Right lobe of liver (tissue), 6 donors: ENCODE results near the gene ADCY1. TPM values are rescaled to one million over a fixed set of nuclear protein-coding genes. Genes with fewer than 3 reads are reported as not detected.

ENCODE experiments used
- ATAC-seq, 4 donors: fragments of 200-7000 bp; cut with Tn5 transposase; one replicate each; pipeline ENCODE4 v1.9.1; 2020; ENCODE audit warnings: mild to moderate bottlenecking in 4 of 4, moderate library complexity in 4 of 4
- DNase-seq, 3 donors: peaks; one replicate each; pipeline ENCODE4 v3.0.0-alpha.2; 2020
- H3K27ac ChIP-seq, 3 donors: fragments of 200-600 bp; one replicate each; pipeline ENCODE4 v1.8.0; 2022
- H3K27me3 ChIP-seq, 2 donors: fragments of 200-600 bp; one replicate each; pipeline ENCODE4 v1.8.0; 2022
- H3K36me3 ChIP-seq, 4 donors: fragments of 200-600 bp; sonication (generic) in 1 of 4; one replicate each; pipeline versions ENCODE4 v1.5.1 to v1.8.0; 2017 to 2022; ENCODE audit warnings: control low read depth in 1 of 4
- H3K4me1 ChIP-seq, 4 donors: fragments of 200-600 bp; sonication (generic) in 1 of 4; one replicate each; pipeline versions ENCODE4 v1.5.1 to v1.8.0; 2017 to 2022; ENCODE audit warnings: control low read depth in 1 of 4
- H3K4me3 ChIP-seq, 3 donors: fragments of 200-600 bp; one replicate each; pipeline ENCODE4 v1.8.0; 2022
- H3K9me3 ChIP-seq, 4 donors: fragments of 200-600 bp; sonication (generic) in 1 of 4; one replicate each; pipeline versions ENCODE4 v1.5.1 to v1.8.0; 2017 to 2022; ENCODE audit warnings: control low read depth in 1 of 4
- CTCF ChIP-seq, 4 donors: fragments of 200-600 bp in 3 of 4; fragments of 450-650 bp in 1 of 4; IDR thresholded peaks; one replicate each; pipeline versions ENCODE4 v1.5.1 to v1.8.0; 2016 to 2022; ENCODE audit warnings: antibody characterized with exemption in 4 of 4, mild to moderate bottlenecking in 2 of 4
- POLR2A ChIP-seq: fragments of 450-650 bp; IDR thresholded peaks from one replicate; pipeline ENCODE4 v1.6.1; 2017; ENCODE audit warnings: antibody characterized with exemption, mild to moderate bottlenecking
- WGBS: methylation state at CpG from one replicate; pipeline ENCODE4 v1.1.6; 2018; ENCODE audit warnings: low coverage, low lambda C conversion rate; ENCODE audit not compliant: insufficient coverage; ENCODE audit errors: missing lambda C conversion rate; 5-methylcytosine and 5-hydroxymethylcytosine counted together
- intact Hi-C, 2 donors: fragments of 100-400 bp; cut with DNase I; formaldehyde crosslinking; loops; one replicate each; pipeline versions ENCODE4 v1.11.2 to v1.14.1; 2022
- total RNA-seq, 6 experiments: library from RNA; depleted of rRNA in 2 of 6; stranded (reverse); fragments of >200 nt in 2 of 6; fragmentation: NEBNext Ultra II Directional in 3 of 6; extraction: Animal tissue kit (Norgen Biotek cat#: 25700) in 3 of 6; gene quantifications; one replicate each; pipeline versions ENCODE4 v1.1.0 to v1.2.4, GENCODE V29; 2016 to 2023
- donor health status: DM: no; HTN: yes; CAD: no.
- donor health status: DM: no; HTN: no; CAD: no.
- donor health status: DM: no; HTN: no; CAD: no.
- donor health status: DM: no; HTN: yes; CAD: no.
- donor health status: DM: no; HTN: yes; CAD: no.

The ADCY1 gene
- total RNA-seq, 6 experiments from 2014 or later = 7.2 to 17.6 (median 9.3) TPM

- Histone ChIP-seq H3K4me3 (no peak overlapping the region), H3K36me3 (no peaks in the 10 kb centered on the region), H3K27me3 (no peaks in the 10 kb centered on the region), H3K9me3 (no peaks in the 10 kb centered on the region), H3K27ac (no peak overlapping the region), H3K4me1 (no peaks in the 10 kb centered on the region)
- DNase-seq = peak in 1 of 3 donors; percentile 23
- ATAC-seq = no peak
- WGBS = 83% methylated on average over 4 of the region's 6 CpGs
- TF ChIP-seq POLR2A = no peak
- TF ChIP-seq CTCF (IDR thresholded peaks at IDR 0.05) = no peak
- intact Hi-C loops = loop anchor here in 1 of 2 donors (5.0 kb wide), 1 partner anchor 202 kb away; no protein-coding TSS in a partner anchor
Observed at GRCh38 chr7:45660201-45660900, 86.2 kb downstream of the ADCY1 start.

GRCh38 chr7:45660901-45661211, 86.7 kb downstream of the ADCY1 start:
- no peak for ATAC-seq
- intact Hi-C loops = loop anchor here in 1 of 2 donors (5.0 kb wide), 1 partner anchor 201 kb away; no protein-coding TSS in a partner anchor
- WGBS = 29% methylated on average over 1 of the region's 1 CpG
- Histone ChIP-seq H3K27ac (no peak overlapping the region), H3K4me3 (no peak overlapping the region), H3K27me3 (no peaks in the 10 kb centered on the region), H3K36me3 (no peaks in the 10 kb centered on the region), H3K9me3 (no peaks in the 10 kb centered on the region), H3K4me1 (no peaks in the 10 kb centered on the region)
- DNase-seq = no peak
- TF ChIP-seq POLR2A (no peak), CTCF (IDR thresholded peaks at IDR 0.05) (no peak)

- H3K4me1 ChIP-seq = no peaks in the 10 kb centered on the region
- ATAC-seq (no peak), DNase-seq (no peak)
- H3K9me3 ChIP-seq = no peaks in the 10 kb centered on the region
- intact Hi-C loops = loop anchor here in 1 of 2 donors (5.0 kb wide), 1 partner anchor 201 kb away; no protein-coding TSS in a partner anchor
- H3K27me3 ChIP-seq = no peaks in the 10 kb centered on the region
- H3K4me3 ChIP-seq = no peak overlapping the region
- H3K27ac ChIP-seq = no peak overlapping the region
- WGBS = 73% methylated on average over 9 of the region's 16 CpGs
- TF ChIP-seq POLR2A (no peak), CTCF (IDR thresholded peaks at IDR 0.05) (no peak)
- H3K36me3 ChIP-seq = no peaks in the 10 kb centered on the region
Observed at GRCh38 chr7:45661302-45661995, 87.3 kb downstream of the ADCY1 start.

- intact Hi-C loops = loop anchor here in 1 of 2 donors (5.0 kb wide), 1 partner anchor 200 kb away; no protein-coding TSS in a partner anchor
- Histone ChIP-seq H3K4me3 (no peak overlapping the region), H3K36me3 (no peaks in the 10 kb centered on the region), H3K27ac (no peak overlapping the region), H3K4me1 (no peaks in the 10 kb centered on the region), H3K27me3 (no peaks in the 10 kb centered on the region), H3K9me3 (no peaks in the 10 kb centered on the region)
- DNase-seq (peak in 1 of 3 donors; percentile 23), ATAC-seq (no peak)
- TF ChIP-seq CTCF (IDR thresholded peaks at IDR 0.05) (no peak), POLR2A (no peak)
- 66% methylated on average over 2 of the region's 6 CpGs for WGBS
Observed at GRCh38 chr7:45662018-45662417, 87.8 kb downstream of the ADCY1 start.
